ENCODE measurements around the gene CACNG8. TPM values are rescaled to one million over a fixed set of nuclear protein-coding genes. Genes with fewer than 3 reads are reported as not detected.

Gene CACNG8
- total and polyA plus RNA-seq, 2 experiments from 2014 or later, result 0.06 to 0.13 TPM

GRCh38 chr19:53985863-53986262 lies 23.1 kb downstream of the CACNG8 start:
- TF ChIP-seq CTCF (IDR thresholded peaks at IDR 0.05; ENCODE audit: poor library complexity), result no peak
- no peak for TF ChIP-seq EZH2phosphoT487 (IDR thresholded peaks at IDR 0.05; ENCODE audit: low read depth, severe bottlenecking, unreplicated experiment)
- no peaks in the 10 kb centered on the region for H3K4me1 ChIP-seq (ENCODE audit: insufficient read depth)
- DNase-seq (ENCODE audit: low spot score), result no peak
- H3K9me3 ChIP-seq (ENCODE audit: low read depth), result no peaks in the 10 kb centered on the region
- H4K20me1 ChIP-seq (ENCODE audit: insufficient read depth, poor library complexity, severe bottlenecking), result no peaks in the 10 kb centered on the region
- H3K27me3 ChIP-seq, result peaks cover 17% of the 10 kb centered on the region
- no peak overlapping the region for H3K4me2 ChIP-seq
- no peaks in the 10 kb centered on the region for H3K9me2 ChIP-seq (replicated peaks; ENCODE audit: insufficient read depth)
- no peak overlapping the region for H3K27ac ChIP-seq
- 87% methylated on average over 6 of the region's 6 CpGs for WGBS (ENCODE audit: low lambda C conversion rate, missing lambda C conversion rate)
- no peaks in the 10 kb centered on the region for H3K79me2 ChIP-seq
- no peak overlapping the region for H2AFZ ChIP-seq
- H3K4me3 ChIP-seq, result no peak overlapping the region
- H3K36me3 ChIP-seq (replicated peaks; ENCODE audit: insufficient read depth, low read depth), result no peaks in the 10 kb centered on the region

- H3K9me3 ChIP-seq (ENCODE audit: low read depth), result no peaks in the 10 kb centered on the region
- 94% methylated on average over 6 of the region's 6 CpGs for WGBS (ENCODE audit: low lambda C conversion rate, missing lambda C conversion rate)
- H3K4me3 ChIP-seq, result no peak overlapping the region
- H3K4me2 ChIP-seq, result no peak overlapping the region
- H2AFZ ChIP-seq, result no peak overlapping the region
- peaks cover 4% of the 10 kb centered on the region for H3K4me1 ChIP-seq (ENCODE audit: insufficient read depth)
- H3K27ac ChIP-seq, result no peak overlapping the region
- no peaks in the 10 kb centered on the region for H3K9me2 ChIP-seq (replicated peaks; ENCODE audit: insufficient read depth)
- peaks cover 7% of the 10 kb centered on the region for H3K27me3 ChIP-seq
- H4K20me1 ChIP-seq (ENCODE audit: insufficient read depth, poor library complexity, severe bottlenecking), result no peaks in the 10 kb centered on the region
- TF ChIP-seq EZH2phosphoT487 (IDR thresholded peaks at IDR 0.05; ENCODE audit: low read depth, severe bottlenecking, unreplicated experiment) (no peak), EZH2 (IDR thresholded peaks at IDR 0.05; ENCODE audit: borderline replicate concordance) (no peak), CTCF (IDR thresholded peaks at IDR 0.05; ENCODE audit: poor library complexity) (no peak)
- no peak for DNase-seq (ENCODE audit: low spot score)
- H3K36me3 ChIP-seq (replicated peaks; ENCODE audit: insufficient read depth, low read depth), result no peaks in the 10 kb centered on the region
- H3K79me2 ChIP-seq, result no peaks in the 10 kb centered on the region
Measured at GRCh38 chr19:53988981-53989380, 26.2 kb downstream of the CACNG8 start.

- Histone ChIP-seq H3K4me3 (no peak overlapping the region), H3K9me2 (replicated peaks; ENCODE audit: insufficient read depth) (no peaks in the 10 kb centered on the region), H3K9me3 (ENCODE audit: low read depth) (no peaks in the 10 kb centered on the region), H3K27ac (no peak overlapping the region), H3K4me2 (no peak overlapping the region), H2AFZ (no peak overlapping the region), H3K36me3 (replicated peaks; ENCODE audit: insufficient read depth, low read depth) (no peaks in the 10 kb centered on the region), H4K20me1 (ENCODE audit: insufficient read depth, poor library complexity, severe bottlenecking) (no peaks in the 10 kb centered on the region), H3K79me2 (no peaks in the 10 kb centered on the region), H3K27me3 (peaks cover 7% of the 10 kb centered on the region), H3K4me1 (ENCODE audit: insufficient read depth) (peaks cover 4% of the 10 kb centered on the region)
- no peak for TF ChIP-seq EZH2 (IDR thresholded peaks at IDR 0.05; ENCODE audit: borderline replicate concordance)
- no peak for TF ChIP-seq CTCF (IDR thresholded peaks at IDR 0.05; ENCODE audit: poor library complexity)
- TF ChIP-seq EZH2phosphoT487 (IDR thresholded peaks at IDR 0.05; ENCODE audit: low read depth, severe bottlenecking, unreplicated experiment), result no peak
- DNase-seq (ENCODE audit: low spot score), result no peak
- WGBS (ENCODE audit: low lambda C conversion rate, missing lambda C conversion rate), result 80% methylated on average over 19 of the region's 22 CpGs
Measured at GRCh38 chr19:53989600-53990533, 27.1 kb downstream of the CACNG8 start.

All from hepatocyte (in vitro differentiated cells).